Subcutaneous adipose tissue (tissue), 4 donors: ENCODE data around the gene THAP8. TPM values are rescaled to one million over a fixed set of nuclear protein-coding genes. Genes with fewer than 3 reads are reported as not detected.

Experiments used
- CTCF ChIP-seq: fragments of 450-650 bp; IDR thresholded peaks from one replicate; pipeline ENCODE4 v1.5.1; 2016; ENCODE audit warnings: low read depth, mild to moderate bottlenecking, control low read depth, antibody characterized with exemption, moderate library complexity
- total RNA-seq, 4 donors: library from RNA; depleted of rRNA; stranded (reverse); fragments of >200 nt; gene quantifications; one replicate each; pipeline ENCODE4 v1.1.0, GENCODE V29; 2016

THAP8 gene
- total RNA-seq, 4 donors from 2014 or later, result 2.9 to 10.5 (median 9.3) TPM

GRCh38 chr19:36031308-36031707 lies 22.8 kb downstream of the THAP8 start:
- TF ChIP-seq CTCF, result no peak

- no peak for TF ChIP-seq CTCF
These were observed 23.6 kb downstream of the THAP8 start for GRCh38 chr19:36030264-36031148.

- no peak for TF ChIP-seq CTCF
These were observed 25.6 kb downstream of the THAP8 start for GRCh38 chr19:36028313-36029041.

- no peak for TF ChIP-seq CTCF
These were observed 26.4 kb downstream of the THAP8 start for GRCh38 chr19:36027696-36028095.

GRCh38 chr19:36026091-36026876 lies 27.8 kb downstream of the THAP8 start:
- no peak for TF ChIP-seq CTCF

GRCh38 chr19:36025541-36025940 lies 28.5 kb downstream of the THAP8 start:
- no peak for TF ChIP-seq CTCF
